Keratinocyte (primary cell): Measurements from ENCODE around the gene MARCHF3.

ENCODE experiments used
- EZH2 ChIP-seq: IDR thresholded peaks from one replicate; pipeline ENCODE4 v1.6.1; 2012; ENCODE audit warnings: inconsistent platforms, mild to moderate bottlenecking, low read length, moderate library complexity
- TF ChIP-seq, protein P1 (sequence below), 3 experiments: IDR thresholded peaks in 1 of 3; conservative IDR thresholded peaks in 1 of 3; optimal IDR thresholded peaks in 1 of 3; 2 replicates in 2 of 3; 3 replicates in 1 of 3; pipeline versions ENCODE3 to v1.5.1; 2011; ENCODE audit warnings: low read length in 3 of 3, mild to moderate bottlenecking in 3 of 3, moderate library complexity in 2 of 3, control low read depth in 1 of 3, inconsistent platforms in 1 of 3; ENCODE audit not compliant: insufficient read depth in 2 of 3; ENCODE audit errors: extremely low read depth in 1 of 3

- no peak for TF ChIP-seq EZH2
- TF ChIP-seq, protein P1, sequence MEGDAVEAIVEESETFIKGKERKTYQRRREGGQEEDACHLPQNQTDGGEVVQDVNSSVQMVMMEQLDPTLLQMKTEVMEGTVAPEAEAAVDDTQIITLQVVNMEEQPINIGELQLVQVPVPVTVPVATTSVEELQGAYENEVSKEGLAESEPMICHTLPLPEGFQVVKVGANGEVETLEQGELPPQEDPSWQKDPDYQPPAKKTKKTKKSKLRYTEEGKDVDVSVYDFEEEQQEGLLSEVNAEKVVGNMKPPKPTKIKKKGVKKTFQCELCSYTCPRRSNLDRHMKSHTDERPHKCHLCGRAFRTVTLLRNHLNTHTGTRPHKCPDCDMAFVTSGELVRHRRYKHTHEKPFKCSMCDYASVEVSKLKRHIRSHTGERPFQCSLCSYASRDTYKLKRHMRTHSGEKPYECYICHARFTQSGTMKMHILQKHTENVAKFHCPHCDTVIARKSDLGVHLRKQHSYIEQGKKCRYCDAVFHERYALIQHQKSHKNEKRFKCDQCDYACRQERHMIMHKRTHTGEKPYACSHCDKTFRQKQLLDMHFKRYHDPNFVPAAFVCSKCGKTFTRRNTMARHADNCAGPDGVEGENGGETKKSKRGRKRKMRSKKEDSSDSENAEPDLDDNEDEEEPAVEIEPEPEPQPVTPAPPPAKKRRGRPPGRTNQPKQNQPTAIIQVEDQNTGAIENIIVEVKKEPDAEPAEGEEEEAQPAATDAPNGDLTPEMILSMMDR (optimal IDR thresholded peaks at IDR 0.05 in 1 of 3, IDR thresholded peaks at IDR 0.05 in 1 of 3, conservative IDR thresholded peaks at IDR 0.05 in 1 of 3; ENCODE audit: extremely low read depth in 1 of 3, insufficient read depth in 2 of 3, low read length in 3 of 3) = no peak
These were observed 58.8 kb downstream of the MARCHF3 start for GRCh38 chr5:126971455-126972031.
